Colon (tissue), 2 donors: ENCODE results near the gene PPP1R13L.
"Not testable (repeated sequence)": the region's sequence is repeated elsewhere in the genome, so short reads cannot be mapped to it uniquely, and the experiment has no call there.

Source experiments
- FAIRE-seq: peaks from 2 replicates; lab custom pipeline; 2012; peaks lifted over from hg19 to GRCh38; lab: Jason Lieb, UNC
- donor health status: control.
- donor health status: control.

Gene PPP1R13L

GRCh38 chr19:45429896-45430295 is 25.0 kb upstream of the PPP1R13L start:
- not testable (repeated sequence) for FAIRE-seq

- FAIRE-seq: no peak
Observed at GRCh38 chr19:45428384-45429231, 23.7 kb upstream of the PPP1R13L start.

- no peak for FAIRE-seq
Observed at GRCh38 chr19:45424191-45425058, 19.6 kb upstream of the PPP1R13L start.

GRCh38 chr19:45423589-45424190 is 18.8 kb upstream of the PPP1R13L start, which contains the start of gene ERCC1:
Gene ERCC1 (minus strand): TSS chr19:45423917. CDS start chr19:45423374, 543 bp downstream.
- no peak for FAIRE-seq

GRCh38 chr19:45423033-45423588 is 18.2 kb upstream of the PPP1R13L start:
- no peak for FAIRE-seq

- no peak for FAIRE-seq
Observed at GRCh38 chr19:45421947-45422498, 17.2 kb upstream of the PPP1R13L start.

- FAIRE-seq: no peak
Observed at GRCh38 chr19:45420871-45421270, 16.0 kb upstream of the PPP1R13L start.

GRCh38 chr19:45420356-45420755 is 15.5 kb upstream of the PPP1R13L start:
- no peak for FAIRE-seq

- FAIRE-seq: no peak
Observed at GRCh38 chr19:45419895-45420294, 15.0 kb upstream of the PPP1R13L start.

- FAIRE-seq: no peak
Observed at GRCh38 chr19:45419396-45419795, 14.5 kb upstream of the PPP1R13L start.

GRCh38 chr19:45418802-45419201 is 13.9 kb upstream of the PPP1R13L start:
- FAIRE-seq: no peak

- FAIRE-seq: no peak
Observed at GRCh38 chr19:45417151-45417550, 12.3 kb upstream of the PPP1R13L start.

- FAIRE-seq: no peak
Observed at GRCh38 chr19:45414468-45414867, 9.6 kb upstream of the PPP1R13L start.

- FAIRE-seq: no peak
Observed at GRCh38 chr19:45413497-45413896, 8.6 kb upstream of the PPP1R13L start.

- not testable (repeated sequence) for FAIRE-seq
Observed at GRCh38 chr19:45410330-45410729, 5.5 kb upstream of the PPP1R13L start.

- FAIRE-seq: no peak
Observed at GRCh38 chr19:45409557-45409920, 4.7 kb upstream of the PPP1R13L start.

GRCh38 chr19:45408830-45409556 is 4.1 kb upstream of the PPP1R13L start:
- no peak for FAIRE-seq

- FAIRE-seq: no peak
Observed at GRCh38 chr19:45408121-45408520, 3.3 kb upstream of the PPP1R13L start.

GRCh38 chr19:45407585-45407984 is 2.7 kb upstream of the PPP1R13L start:
- not testable (repeated sequence) for FAIRE-seq

- no peak for FAIRE-seq
Observed at GRCh38 chr19:45407091-45407375, 2.2 kb upstream of the PPP1R13L start.
